ENCODE results near the gene MYO9B. TPM values are rescaled to one million over a fixed set of nuclear protein-coding genes. Genes with fewer than 3 reads are reported as not detected.

MYO9B gene
- polyA plus RNA-seq, 1 donor (not counting 4 experiments of a cell fraction or from before 2014, with no cell fraction given), result 14.3 TPM

- TF ChIP-seq, protein P1, sequence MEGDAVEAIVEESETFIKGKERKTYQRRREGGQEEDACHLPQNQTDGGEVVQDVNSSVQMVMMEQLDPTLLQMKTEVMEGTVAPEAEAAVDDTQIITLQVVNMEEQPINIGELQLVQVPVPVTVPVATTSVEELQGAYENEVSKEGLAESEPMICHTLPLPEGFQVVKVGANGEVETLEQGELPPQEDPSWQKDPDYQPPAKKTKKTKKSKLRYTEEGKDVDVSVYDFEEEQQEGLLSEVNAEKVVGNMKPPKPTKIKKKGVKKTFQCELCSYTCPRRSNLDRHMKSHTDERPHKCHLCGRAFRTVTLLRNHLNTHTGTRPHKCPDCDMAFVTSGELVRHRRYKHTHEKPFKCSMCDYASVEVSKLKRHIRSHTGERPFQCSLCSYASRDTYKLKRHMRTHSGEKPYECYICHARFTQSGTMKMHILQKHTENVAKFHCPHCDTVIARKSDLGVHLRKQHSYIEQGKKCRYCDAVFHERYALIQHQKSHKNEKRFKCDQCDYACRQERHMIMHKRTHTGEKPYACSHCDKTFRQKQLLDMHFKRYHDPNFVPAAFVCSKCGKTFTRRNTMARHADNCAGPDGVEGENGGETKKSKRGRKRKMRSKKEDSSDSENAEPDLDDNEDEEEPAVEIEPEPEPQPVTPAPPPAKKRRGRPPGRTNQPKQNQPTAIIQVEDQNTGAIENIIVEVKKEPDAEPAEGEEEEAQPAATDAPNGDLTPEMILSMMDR (optimal IDR thresholded peaks at IDR 0.05 in 1 of 3, IDR thresholded peaks at IDR 0.05 in 1 of 3, conservative IDR thresholded peaks at IDR 0.05 in 1 of 3; ENCODE audit: extremely low read depth in 1 of 3, insufficient read depth in 2 of 3, low read length in 3 of 3), result no peak
- TF ChIP-seq EZH2 (IDR thresholded peaks at IDR 0.05; ENCODE audit: low read length), result no peak
- dilution Hi-C loops (cut with MboI; ENCODE audit: extremely low pct_ligation_motif_present, low sequenced_read_pairs), result no loop called here
- no peak overlapping the region for H3K27ac ChIP-seq (ENCODE audit: control insufficient read depth, insufficient read depth, low read length)
Measured at GRCh38 chr19:17116996-17117702, 41.6 kb downstream of the MYO9B start.

GRCh38 chr19:17118957-17119356 lies 43.4 kb downstream of the MYO9B start:
- H3K27me3 ChIP-seq (ENCODE audit: control insufficient read depth, extremely low read depth, insufficient read depth, low read length), result no peaks in the 10 kb centered on the region
- no peak overlapping the region for H3K27ac ChIP-seq (ENCODE audit: control insufficient read depth, insufficient read depth, low read length)
- peaks cover 8% of the 10 kb centered on the region for H3K4me1 ChIP-seq (ENCODE audit: control insufficient read depth, extremely low read depth, insufficient read depth, low read length)
- H3K4me2 ChIP-seq (ENCODE audit: control insufficient read depth, extremely low read depth, insufficient read depth, low read depth, low read length), result no peak overlapping the region
- H3K9me1 ChIP-seq (ENCODE audit: control insufficient read depth, extremely low read depth, insufficient read depth, low read length), result peaks cover under 1% of the 10 kb centered on the region
- H3K9ac ChIP-seq (ENCODE audit: control insufficient read depth, extremely low read depth, insufficient read depth, low read length), result no peak overlapping the region
- no peak overlapping the region for H3K4me3 ChIP-seq (ENCODE audit: control insufficient read depth in 2 of 3, extremely low read depth in 1 of 3, insufficient read depth in 2 of 3, low read depth in 1 of 3, low read length in 3 of 3)
- H3K9me3 ChIP-seq (ENCODE audit: control insufficient read depth, low read depth, low read length), result no peaks in the 10 kb centered on the region
- no peak for TF ChIP-seq EZH2 (IDR thresholded peaks at IDR 0.05; ENCODE audit: low read length)
- TF ChIP-seq, protein P1 (optimal IDR thresholded peaks at IDR 0.05 in 1 of 3, IDR thresholded peaks at IDR 0.05 in 1 of 3, conservative IDR thresholded peaks at IDR 0.05 in 1 of 3; ENCODE audit: extremely low read depth in 1 of 3, insufficient read depth in 2 of 3, low read length in 3 of 3), result no peak
- no peak overlapping the region for H2AFZ ChIP-seq (ENCODE audit: control insufficient read depth, low read length)
- DNase-seq (ENCODE audit: low read depth, low spot score) (no peak), FAIRE-seq (no peak)
- peaks cover 11% of the 10 kb centered on the region for H3K79me2 ChIP-seq (ENCODE audit: control insufficient read depth, insufficient read depth, low read length)
- peaks cover 3 to 7% of the 10 kb centered on the region in 2 experiments for H3K36me3 ChIP-seq (ENCODE audit: control insufficient read depth in 2 of 2, extremely low read depth in 1 of 2, insufficient read depth in 2 of 2, low read length in 2 of 2)
- dilution Hi-C loops (cut with MboI; ENCODE audit: extremely low pct_ligation_motif_present, low sequenced_read_pairs), result no loop called here
- H4K20me1 ChIP-seq (ENCODE audit: control insufficient read depth, extremely low read depth, insufficient read depth, low read length), result no peaks in the 10 kb centered on the region

More at GRCh38 chr19:17116996-17117702, 41.6 kb downstream of the MYO9B start:
- no peak for DNase-seq (ENCODE audit: low read depth, low spot score)
- FAIRE-seq, result no peak
- peaks cover 7% of the 10 kb centered on the region for H3K9me1 ChIP-seq (ENCODE audit: control insufficient read depth, extremely low read depth, insufficient read depth, low read length)
- H3K4me3 ChIP-seq (ENCODE audit: control insufficient read depth in 2 of 3, extremely low read depth in 1 of 3, insufficient read depth in 2 of 3, low read depth in 1 of 3, low read length in 3 of 3), result no peak overlapping the region
- H4K20me1 ChIP-seq (ENCODE audit: control insufficient read depth, extremely low read depth, insufficient read depth, low read length), result no peaks in the 10 kb centered on the region
- H3K9me3 ChIP-seq (ENCODE audit: control insufficient read depth, low read depth, low read length), result no peaks in the 10 kb centered on the region
- no peaks in the 10 kb centered on the region for H3K27me3 ChIP-seq (ENCODE audit: control insufficient read depth, extremely low read depth, insufficient read depth, low read length)
- H3K9ac ChIP-seq (ENCODE audit: control insufficient read depth, extremely low read depth, insufficient read depth, low read length), result no peak overlapping the region
- H2AFZ ChIP-seq (ENCODE audit: control insufficient read depth, low read length), result no peak overlapping the region
- peaks cover 14% of the 10 kb centered on the region for H3K4me1 ChIP-seq (ENCODE audit: control insufficient read depth, extremely low read depth, insufficient read depth, low read length)
- no peak overlapping the region for H3K4me2 ChIP-seq (ENCODE audit: control insufficient read depth, extremely low read depth, insufficient read depth, low read depth, low read length)
- peaks cover 3 to 7% of the 10 kb centered on the region in 2 experiments for H3K36me3 ChIP-seq (ENCODE audit: control insufficient read depth in 2 of 2, extremely low read depth in 1 of 2, insufficient read depth in 2 of 2, low read length in 2 of 2)
- peaks cover 14% of the 10 kb centered on the region for H3K79me2 ChIP-seq (ENCODE audit: control insufficient read depth, insufficient read depth, low read length)
